Lung (tissue), 12 donors: Measurements from ENCODE around the gene GALNT13. TPM values are rescaled to one million over a fixed set of nuclear protein-coding genes. Genes with fewer than 3 reads are reported as not detected.
A peak's percentile ranks its signal among the peaks of the same experiment; 100 is the strongest.

Experiments
- ATAC-seq: fragments of 200-7000 bp; cut with Tn5 transposase; one replicate; pipeline ENCODE4 v1.9.1; 2020; ENCODE audit warnings: moderate number of reproducible peaks; ENCODE audit not compliant: insufficient read depth, low FRiP score
- DNase-seq, 3 donors: peaks; one replicate each; pipeline ENCODE4 v3.0.0-alpha.2; 2013 to 2017
- H3K27ac ChIP-seq, 2 donors: one replicate each; pipeline ENCODE4 v1.5.1; 2013; ENCODE audit warnings: mild to moderate bottlenecking in 2 of 2, moderate library complexity in 2 of 2, control low read depth in 1 of 2, inconsistent platforms in 1 of 2, low read depth in 1 of 2, low read length in 1 of 2
- H3K27me3 ChIP-seq, 3 donors: one replicate each; pipeline ENCODE4 v1.5.1; 2013; ENCODE audit warnings: low read length in 2 of 3; ENCODE audit not compliant: control insufficient read depth in 3 of 3, insufficient read depth in 3 of 3
- H3K36me3 ChIP-seq, 4 donors: one replicate each; pipeline ENCODE4 v1.5.1; 2013; ENCODE audit warnings: low read length in 4 of 4, mild to moderate bottlenecking in 1 of 4, moderate library complexity in 1 of 4; ENCODE audit not compliant: control insufficient read depth in 4 of 4, insufficient read depth in 4 of 4
- H3K4me1 ChIP-seq, 5 donors: one replicate each; pipeline ENCODE4 v1.5.1; 2013; ENCODE audit warnings: low read length in 5 of 5, mild to moderate bottlenecking in 2 of 5, moderate library complexity in 1 of 5; ENCODE audit not compliant: control insufficient read depth in 5 of 5, insufficient read depth in 5 of 5
- H3K4me3 ChIP-seq: one replicate; pipeline ENCODE4 v1.5.1; 2013; ENCODE audit warnings: mild to moderate bottlenecking, control low read depth, moderate library complexity
- H3K9ac ChIP-seq, 2 donors: one replicate each; pipeline ENCODE4 v1.5.1; 2013; ENCODE audit warnings: low read length in 2 of 2, control low read depth in 1 of 2; ENCODE audit not compliant: insufficient read depth in 1 of 2
- H3K9me3 ChIP-seq, 4 donors: one replicate each; pipeline ENCODE4 v1.5.1; 2013; ENCODE audit warnings: low read length in 3 of 4, mild to moderate bottlenecking in 1 of 4, moderate library complexity in 1 of 4; ENCODE audit not compliant: control insufficient read depth in 4 of 4, insufficient read depth in 3 of 4
- WGBS, 2 donors: extraction: QIAGEN DNeasy Blood & Tissue Kit; methylation state at CpG; one replicate each; pipeline ENCODE4 v1.1.7; 2013; 5-methylcytosine and 5-hydroxymethylcytosine counted together
- polyA plus RNA-seq, 2 donors: library from polyadenylated mRNA; stranded (reverse); fragments of 200-250 nt; gene quantifications; one replicate each; pipeline ENCODE4 v1.2.1, GENCODE V29; 2013
- total RNA-seq, 2 donors: library from RNA; depleted of rRNA in 1 of 2; stranded (reverse); fragments of >200 nt in 1 of 2; gene quantifications; one replicate each; pipeline ENCODE4 v1.2.1, GENCODE V29; 2014 to 2021
- TF ChIP-seq, protein P1 (sequence below): IDR thresholded peaks from 2 replicates; pipeline ENCODE4 v1.5.1; 2012; ENCODE audit warnings: mild to moderate bottlenecking; ENCODE audit errors: control extremely low read depth, extremely low read depth
- donor health status: control.
- donor health status: control.
- donor health status: Bipolar disorder and iron deficiency.
- donor health status: healthy.
- donor health status: DM: yes; HTN: yes; CAD: no.

GALNT13 gene
- total and polyA plus RNA-seq, 4 donors = 0.57 to 3.1 (median 1.2) TPM

DNA sequence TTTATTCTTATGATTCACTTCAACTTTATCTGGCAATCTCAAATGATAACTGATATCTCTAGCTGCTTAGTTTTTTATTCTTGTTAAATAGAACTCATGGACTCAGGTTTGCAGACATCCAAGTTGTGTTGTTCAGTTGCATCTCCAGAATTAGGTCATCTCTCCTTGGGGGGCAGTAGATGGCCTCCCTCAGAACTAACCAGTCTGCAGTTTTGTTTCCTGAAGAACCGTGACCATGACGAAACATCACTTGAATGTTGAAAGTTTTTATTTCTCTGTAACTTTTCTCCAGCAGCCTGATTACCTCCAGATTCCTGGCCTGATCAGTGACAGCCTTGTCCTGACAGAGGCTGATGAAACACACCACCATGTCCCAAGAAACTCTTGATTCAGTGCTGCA is 321.5 kb downstream of the GALNT13 start:
- ATAC-seq (no peak), DNase-seq (peak in 1 of 3 donors; percentile 2)
- no peaks in the 10 kb centered on the region for H3K27me3 ChIP-seq
- peaks cover 0 to 8% (median 0%) of the 10 kb centered on the region in 5 donors for H3K4me1 ChIP-seq
- H3K9me3 ChIP-seq = peaks cover 0 to 4% (median 1%) of the 10 kb centered on the region in 4 donors
- no peak overlapping the region for H3K4me3 ChIP-seq
- H3K36me3 ChIP-seq = no peaks in the 10 kb centered on the region
- no peak overlapping the region for H3K9ac ChIP-seq
- TF ChIP-seq, protein P1, sequence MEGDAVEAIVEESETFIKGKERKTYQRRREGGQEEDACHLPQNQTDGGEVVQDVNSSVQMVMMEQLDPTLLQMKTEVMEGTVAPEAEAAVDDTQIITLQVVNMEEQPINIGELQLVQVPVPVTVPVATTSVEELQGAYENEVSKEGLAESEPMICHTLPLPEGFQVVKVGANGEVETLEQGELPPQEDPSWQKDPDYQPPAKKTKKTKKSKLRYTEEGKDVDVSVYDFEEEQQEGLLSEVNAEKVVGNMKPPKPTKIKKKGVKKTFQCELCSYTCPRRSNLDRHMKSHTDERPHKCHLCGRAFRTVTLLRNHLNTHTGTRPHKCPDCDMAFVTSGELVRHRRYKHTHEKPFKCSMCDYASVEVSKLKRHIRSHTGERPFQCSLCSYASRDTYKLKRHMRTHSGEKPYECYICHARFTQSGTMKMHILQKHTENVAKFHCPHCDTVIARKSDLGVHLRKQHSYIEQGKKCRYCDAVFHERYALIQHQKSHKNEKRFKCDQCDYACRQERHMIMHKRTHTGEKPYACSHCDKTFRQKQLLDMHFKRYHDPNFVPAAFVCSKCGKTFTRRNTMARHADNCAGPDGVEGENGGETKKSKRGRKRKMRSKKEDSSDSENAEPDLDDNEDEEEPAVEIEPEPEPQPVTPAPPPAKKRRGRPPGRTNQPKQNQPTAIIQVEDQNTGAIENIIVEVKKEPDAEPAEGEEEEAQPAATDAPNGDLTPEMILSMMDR = no peak
- 57 to 67% methylated on average over 2 of the region's 2 CpGs for WGBS, 2 donors
- no peak overlapping the region for H3K27ac ChIP-seq

DNA sequence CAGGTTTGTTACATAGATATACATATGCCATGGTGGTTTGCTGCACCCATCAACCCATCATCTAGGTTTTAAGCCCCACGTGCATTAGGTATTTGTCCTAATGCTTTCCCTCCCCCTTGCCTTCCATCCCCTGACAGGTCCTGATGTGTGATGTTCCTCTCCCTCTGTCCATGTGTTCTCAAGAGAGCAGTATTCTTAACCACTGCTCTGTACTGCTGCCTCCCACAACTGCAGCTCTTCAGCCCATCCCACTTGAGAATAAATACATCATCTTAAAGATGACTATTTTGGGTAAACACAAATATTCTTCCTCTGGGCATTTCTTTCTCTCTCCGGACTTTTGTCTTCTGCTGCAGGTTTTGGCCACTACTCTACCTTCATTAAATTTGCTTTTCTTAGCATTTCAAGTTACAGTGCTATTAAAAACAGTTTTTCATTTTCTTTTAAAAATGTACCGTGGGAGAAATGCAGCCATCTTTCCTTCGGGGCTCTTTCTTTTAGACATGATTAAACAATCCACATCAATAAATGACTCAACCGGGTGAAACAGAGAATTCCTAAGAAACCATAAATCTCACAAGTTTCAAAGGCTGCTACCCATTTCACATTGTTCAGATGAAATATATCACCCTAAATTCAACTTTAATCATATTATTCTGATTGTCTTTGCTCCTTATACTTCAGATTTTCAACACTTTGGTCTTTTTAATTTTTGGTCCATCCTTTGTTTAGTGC is 323.4 kb downstream of the GALNT13 start:
- H3K9me3 ChIP-seq = peaks cover 0 to 4% (median under 1%) of the 10 kb centered on the region in 4 donors
- WGBS, 2 donors = 81 to 88% methylated on average over 5 of the region's 5 CpGs
- no peaks in the 10 kb centered on the region for H3K36me3 ChIP-seq
- no peak for DNase-seq
- H3K4me1 ChIP-seq = peaks cover 0 to 8% (median 0%) of the 10 kb centered on the region in 5 donors
- ATAC-seq = no peak
- no peak overlapping the region for H3K4me3 ChIP-seq
- TF ChIP-seq, protein P1 = no peak
- no peak overlapping the region for H3K9ac ChIP-seq
- no peak overlapping the region for H3K27ac ChIP-seq
- H3K27me3 ChIP-seq = no peaks in the 10 kb centered on the region

DNA sequence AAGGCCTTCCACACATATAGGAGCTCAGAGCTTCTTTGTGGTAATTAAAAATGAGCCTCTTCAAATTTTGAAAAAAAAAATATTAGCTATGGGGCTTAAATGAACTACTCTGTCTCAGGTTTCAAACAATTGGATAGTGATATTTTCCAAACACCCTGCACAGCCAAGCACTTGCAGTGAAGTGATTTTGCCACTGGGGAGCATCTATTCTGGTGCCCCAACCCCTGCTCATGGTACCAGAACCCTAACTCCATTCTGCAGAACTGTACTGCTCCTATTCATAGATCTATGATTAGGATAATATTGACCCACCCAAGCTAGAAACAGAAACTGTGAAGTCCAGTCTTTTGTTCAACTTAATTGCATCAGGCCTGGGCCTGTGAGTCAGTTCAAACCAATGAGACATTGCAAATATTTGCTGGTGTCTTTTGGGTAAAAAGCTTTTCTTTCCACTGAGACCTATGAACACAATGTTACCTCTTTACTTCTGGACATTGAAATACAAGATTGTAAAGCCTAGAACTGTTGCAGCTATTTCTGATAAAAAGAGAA is 324.0 kb downstream of the GALNT13 start:
- Histone ChIP-seq H3K9ac (no peak overlapping the region), H3K4me3 (no peak overlapping the region), H3K4me1 (peaks cover 0 to 8% (median 0%) of the 10 kb centered on the region in 5 donors), H3K36me3 (no peaks in the 10 kb centered on the region), H3K27me3 (no peaks in the 10 kb centered on the region), H3K9me3 (peaks cover 0 to 4% (median 0%) of the 10 kb centered on the region in 4 donors), H3K27ac (no peak overlapping the region)
- no peak for DNase-seq
- ATAC-seq = no peak
- TF ChIP-seq, protein P1 = no peak
